Stimulated activated naive CD4-positive, alpha-beta T cell treated with Interleukin-2 at 50 U/mL for 16 hours (primary cell): Measurements from ENCODE around the gene ARPC2.
"Not testable (repeated sequence)": the region's sequence is repeated elsewhere in the genome, so short reads cannot be mapped to it uniquely, and the experiment has no call there.

Source experiments
- DNase-seq: peaks from one replicate; lab custom pipeline; 2025; lab: John Stamatoyannopoulos, UW

The ARPC2 gene

GRCh38 chr2:218271487-218271797, 54.5 kb downstream of the ARPC2 start:
- DNase-seq, result no peak

GRCh38 chr2:218271865-218272530, 55.0 kb downstream of the ARPC2 start:
- no peak for DNase-seq

GRCh38 chr2:218272531-218273212, 55.7 kb downstream of the ARPC2 start:
- DNase-seq, result peak; percentile 72

- not testable (repeated sequence) for DNase-seq
These were observed 56.4 kb downstream of the ARPC2 start for GRCh38 chr2:218273214-218273907.

GRCh38 chr2:218273908-218274249, 56.9 kb downstream of the ARPC2 start:
- no peak for DNase-seq

- no peak for DNase-seq
These were observed 57.6 kb downstream of the ARPC2 start for GRCh38 chr2:218274586-218274985.

- DNase-seq, result no peak
These were observed 58.5 kb downstream of the ARPC2 start for GRCh38 chr2:218275371-218276072.

- no peak for DNase-seq
These were observed 60.2 kb downstream of the ARPC2 start for GRCh38 chr2:218276986-218277755.

GRCh38 chr2:218277921-218278320, 60.9 kb downstream of the ARPC2 start:
- no peak for DNase-seq

GRCh38 chr2:218278531-218279360, 61.8 kb downstream of the ARPC2 start:
- DNase-seq, result no peak

GRCh38 chr2:218280260-218280870, 63.4 kb downstream of the ARPC2 start:
- no peak for DNase-seq

- no peak for DNase-seq
These were observed 64.5 kb downstream of the ARPC2 start for GRCh38 chr2:218281449-218281848.

GRCh38 chr2:218282173-218282991, 65.4 kb downstream of the ARPC2 start:
- no peak for DNase-seq

GRCh38 chr2:218284106-218284811, 67.3 kb downstream of the ARPC2 start:
- DNase-seq, result peak; percentile 62

GRCh38 chr2:218285604-218286003, 68.6 kb downstream of the ARPC2 start:
- DNase-seq, result no peak

- DNase-seq, result peak; percentile 79
These were observed 69.8 kb downstream of the ARPC2 start for GRCh38 chr2:218286570-218287459.

GRCh38 chr2:218289639-218290315, 72.8 kb downstream of the ARPC2 start:
- no peak for DNase-seq
